HUDEP-2 (cell line): ENCODE results near the gene RNF13.
"Not testable (repeated sequence)": the region's sequence is repeated elsewhere in the genome, so short reads cannot be mapped to it uniquely, and the experiment has no call there.

Source experiments
- DNase-seq, 76 experiments: peaks; one replicate each; lab custom pipeline; 2025; ENCODE audit not compliant: unreplicated experiment in 76 of 76; lab: John Stamatoyannopoulos, UW

Gene RNF13

DNA sequence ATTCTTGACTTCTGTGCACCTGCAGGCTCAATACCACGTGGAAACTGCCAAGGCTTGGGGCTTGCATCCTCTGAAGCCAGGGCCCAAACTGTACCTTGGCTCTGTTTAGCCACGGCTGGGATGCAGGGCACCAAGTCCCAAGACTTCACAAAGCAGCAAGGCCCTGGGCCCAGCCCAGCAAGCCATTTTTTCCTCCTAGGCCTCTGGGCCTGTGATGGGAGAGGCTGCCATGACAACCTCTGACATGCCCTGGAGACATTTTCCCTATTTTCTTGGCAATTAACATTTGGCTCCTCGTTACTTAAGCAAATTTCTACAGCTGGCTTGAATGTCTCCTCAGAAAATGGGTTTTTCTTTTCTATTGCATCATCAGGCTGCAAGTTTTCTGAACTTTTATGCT is 25.5 kb downstream of the RNF13 start:
- DNase-seq: not testable (repeated sequence)

- DNase-seq: not testable (repeated sequence)
These were observed 26.5 kb downstream of the RNF13 start for GRCh38 chr3:149839469-149839868.

DNA sequence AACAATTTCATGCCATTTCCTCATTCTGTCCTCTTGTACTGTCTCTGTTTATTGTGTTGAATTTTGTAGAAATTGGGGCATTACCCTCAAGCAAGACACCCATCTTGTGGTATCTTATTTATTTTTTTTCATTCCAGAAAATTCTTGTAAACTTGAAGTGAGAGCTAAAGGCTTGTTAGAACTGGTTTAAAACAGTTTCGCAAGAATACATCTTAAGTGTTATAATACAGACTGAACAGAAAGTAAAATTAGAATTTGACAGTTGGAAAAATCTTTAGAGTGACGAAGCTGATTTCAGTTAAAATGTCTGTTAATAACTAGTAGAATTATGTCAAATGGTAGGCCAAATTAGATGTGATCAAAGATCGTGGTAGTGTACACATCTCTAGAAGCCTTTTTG is 26.9 kb downstream of the RNF13 start:
- DNase-seq: no peak

DNA sequence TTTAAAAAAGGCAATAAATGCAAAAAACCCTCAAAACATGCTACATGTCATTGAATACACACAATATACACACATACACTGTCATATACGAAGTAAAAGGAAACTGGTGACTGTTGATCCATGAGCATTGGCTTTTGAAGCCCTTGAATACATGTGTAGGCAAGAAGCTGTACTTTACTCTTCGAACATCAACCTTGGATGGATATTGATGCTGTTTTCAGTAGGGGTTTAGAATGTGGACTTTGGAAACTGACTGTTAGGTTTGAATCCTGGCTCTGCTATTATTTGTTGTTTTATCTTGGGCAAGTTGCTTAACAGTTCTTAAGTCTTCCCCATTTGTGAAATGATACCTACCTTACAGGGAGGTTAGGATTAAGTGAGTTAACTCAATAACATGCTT is 30.5 kb downstream of the RNF13 start:
- DNase-seq: no peak

- no peak for DNase-seq
These were observed 31.1 kb downstream of the RNF13 start for GRCh38 chr3:149844091-149844490.

DNA sequence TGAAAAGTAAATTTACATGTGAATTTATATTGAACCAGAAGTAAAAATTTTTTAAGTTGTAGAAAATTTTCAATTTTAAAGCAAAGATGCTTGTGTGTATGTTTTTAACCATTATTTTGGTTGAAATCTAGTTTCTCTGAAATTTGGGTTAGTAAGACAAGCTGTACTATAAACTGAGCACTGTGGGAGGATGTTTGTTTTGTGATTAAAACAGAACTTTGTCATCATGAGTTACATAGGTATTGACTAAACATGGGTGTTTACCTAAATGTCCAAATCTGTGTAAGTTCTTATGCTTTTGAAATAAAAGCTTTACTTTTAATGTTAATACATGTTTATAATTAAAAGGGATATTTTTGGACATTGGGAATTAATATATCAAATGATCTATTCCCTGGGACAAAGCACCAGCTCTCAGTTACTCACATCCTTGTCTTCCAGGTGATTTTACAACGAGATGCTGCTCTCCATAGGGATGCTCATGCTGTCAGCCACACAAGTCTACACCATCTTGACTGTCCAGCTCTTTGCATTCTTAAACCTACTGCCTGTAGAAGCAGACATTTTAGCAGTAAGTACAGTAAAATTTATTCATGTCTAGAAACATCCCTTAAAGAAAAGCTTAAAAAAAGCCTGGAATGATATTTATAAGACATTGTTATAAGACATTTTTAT is 32.7 kb downstream of the RNF13 start:
- no peak for DNase-seq

DNA sequence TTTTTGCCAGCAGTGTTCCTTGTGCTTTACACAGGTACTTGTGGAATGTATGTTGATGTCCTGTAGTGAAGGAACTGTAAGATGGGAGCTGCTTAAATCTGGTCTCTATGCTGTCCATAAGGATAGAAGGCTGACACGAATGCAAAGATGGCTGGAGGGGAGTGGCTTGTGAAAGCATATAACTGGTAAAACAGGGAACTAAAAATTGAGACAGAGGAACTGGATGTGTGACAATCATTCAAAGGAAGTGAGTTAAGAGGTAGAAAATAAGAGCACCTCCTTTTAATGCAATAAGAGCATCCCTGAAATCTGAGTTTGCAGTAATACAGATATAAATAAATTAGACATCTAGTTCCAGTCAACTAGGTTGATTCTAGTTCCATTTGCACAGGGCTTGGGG is 35.2 kb downstream of the RNF13 start:
- no peak for DNase-seq

DNA sequence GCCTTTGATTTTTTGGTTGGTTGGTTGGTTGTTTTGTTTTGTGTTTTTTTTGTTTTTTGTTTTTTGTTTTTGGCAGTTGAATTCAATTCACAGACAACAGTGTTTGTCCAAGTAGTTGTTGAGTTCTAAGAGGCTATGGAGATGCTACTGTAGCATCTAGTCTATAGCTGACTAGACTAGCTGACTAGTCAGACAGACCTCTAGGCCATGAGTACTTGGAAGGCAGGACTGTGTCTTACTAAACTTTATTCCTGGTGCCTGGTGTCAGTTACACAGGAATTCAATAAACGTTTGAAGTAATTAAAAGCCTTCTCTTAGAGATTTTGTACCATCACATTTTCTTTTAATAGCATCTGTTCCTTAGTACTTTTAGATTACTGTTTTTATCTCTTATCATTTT is 35.7 kb downstream of the RNF13 start:
- DNase-seq: no peak

GRCh38 chr3:149850787-149851584 is 38.0 kb downstream of the RNF13 start:
- peak in 17 of 76 experiments; percentile 0 to 34 (median 7) for DNase-seq

DNA sequence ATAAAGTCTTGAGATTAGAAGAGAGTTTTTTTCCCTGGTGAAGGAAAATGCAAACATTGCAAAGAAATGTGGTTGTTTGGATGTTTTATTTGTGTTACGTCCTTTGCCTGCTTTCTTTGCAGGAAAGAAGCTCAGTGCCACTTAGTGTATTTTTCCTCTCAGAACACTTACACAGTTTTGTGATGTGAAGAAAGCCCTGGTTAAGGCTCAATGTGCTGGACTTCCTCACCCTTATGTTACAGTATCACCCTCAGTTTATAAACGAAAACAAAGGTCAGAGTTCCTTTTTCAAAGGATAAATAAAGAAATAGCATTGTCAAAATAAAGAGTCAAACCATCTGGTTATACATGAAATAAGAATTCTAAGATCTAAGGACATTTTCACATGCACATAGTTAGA is 45.9 kb downstream of the RNF13 start:
- no peak for DNase-seq

GRCh38 chr3:149860881-149861280 is 47.9 kb downstream of the RNF13 start:
- no peak for DNase-seq

DNA sequence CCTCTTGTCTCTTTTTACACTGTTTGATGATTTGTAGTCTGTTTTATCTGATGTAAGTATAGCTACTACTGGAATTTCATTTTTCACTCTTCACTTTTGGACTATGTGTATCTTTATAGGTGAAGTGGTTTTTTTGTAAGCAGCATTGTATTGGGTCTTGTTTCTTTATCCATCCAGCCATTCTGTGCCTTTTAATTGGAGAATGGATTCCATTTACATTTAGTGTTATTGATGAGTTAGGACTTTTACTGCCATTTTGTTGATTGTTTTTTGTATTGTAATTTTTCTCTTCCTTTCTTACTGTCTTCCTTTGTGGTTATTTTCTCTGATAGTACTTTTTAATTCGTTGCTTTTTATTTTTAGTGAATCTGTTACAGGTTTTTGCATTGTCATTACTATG is 54.5 kb downstream of the RNF13 start:
- DNase-seq: no peak

- no peak for DNase-seq
These were observed 58.8 kb downstream of the RNF13 start for GRCh38 chr3:149871855-149872254.

DNA sequence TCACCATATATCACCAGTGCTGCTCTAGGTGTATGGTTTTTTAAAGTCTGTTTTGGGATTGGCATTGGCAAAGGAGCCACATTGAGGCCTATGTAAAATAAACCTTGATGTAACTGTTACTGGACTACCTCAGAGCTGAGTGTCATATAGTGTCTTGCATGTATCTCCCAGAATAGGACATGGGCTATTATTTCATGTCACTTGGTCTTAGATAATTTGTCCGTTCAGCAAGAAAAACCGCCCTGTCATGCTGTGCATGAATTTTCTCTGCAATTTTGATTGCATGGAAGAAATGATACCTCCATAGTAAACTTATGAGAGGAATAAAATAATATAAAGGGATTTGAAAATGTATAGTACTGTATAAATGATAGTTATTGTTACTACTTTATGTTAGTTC is 59.6 kb downstream of the RNF13 start:
- no peak for DNase-seq

- DNase-seq: no peak
These were observed 64.7 kb downstream of the RNF13 start for GRCh38 chr3:149877668-149878067.

DNA sequence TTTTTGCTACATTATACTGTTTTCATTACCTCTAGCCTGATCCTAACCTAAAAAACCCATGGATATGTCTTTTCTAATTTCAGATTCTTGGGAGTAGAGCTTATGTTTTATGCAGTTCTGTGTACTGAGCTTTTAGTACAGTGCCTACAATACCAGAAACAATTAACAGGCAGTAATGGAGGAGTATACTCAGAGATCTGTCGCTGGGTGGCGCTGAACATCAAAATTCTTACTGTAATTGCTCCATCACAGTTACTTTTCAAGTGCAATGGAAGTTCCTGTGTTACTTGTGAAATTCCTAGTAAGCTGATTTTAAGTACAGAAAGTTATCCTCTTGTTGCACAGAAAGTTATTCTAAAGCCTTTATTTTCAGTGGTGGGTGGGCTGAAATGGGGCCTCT is 66.9 kb downstream of the RNF13 start:
- DNase-seq: peak in 19 of 76 experiments; percentile 1 to 34 (median 7)

DNA sequence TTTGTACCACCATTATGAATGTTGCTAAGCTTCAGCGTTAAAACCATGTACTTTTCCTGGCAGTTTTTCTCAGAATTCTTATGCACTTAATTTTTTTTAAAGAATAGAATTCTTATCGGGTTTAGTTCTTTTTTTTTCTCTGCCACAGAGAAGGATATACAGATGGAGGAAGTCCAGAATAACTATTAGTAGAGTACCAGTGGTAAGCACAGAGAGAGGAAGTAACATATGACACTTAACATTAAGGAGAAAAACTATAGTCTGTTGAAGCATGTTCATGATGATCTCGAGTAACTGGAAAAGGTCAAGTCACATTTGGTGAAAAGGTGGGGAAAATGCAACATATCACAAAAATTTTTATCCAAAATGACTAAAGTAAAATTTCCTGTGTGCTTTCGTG is 68.9 kb downstream of the RNF13 start:
- DNase-seq: no peak

GRCh38 chr3:149883134-149883533 is 70.1 kb downstream of the RNF13 start:
- DNase-seq: no peak

DNA sequence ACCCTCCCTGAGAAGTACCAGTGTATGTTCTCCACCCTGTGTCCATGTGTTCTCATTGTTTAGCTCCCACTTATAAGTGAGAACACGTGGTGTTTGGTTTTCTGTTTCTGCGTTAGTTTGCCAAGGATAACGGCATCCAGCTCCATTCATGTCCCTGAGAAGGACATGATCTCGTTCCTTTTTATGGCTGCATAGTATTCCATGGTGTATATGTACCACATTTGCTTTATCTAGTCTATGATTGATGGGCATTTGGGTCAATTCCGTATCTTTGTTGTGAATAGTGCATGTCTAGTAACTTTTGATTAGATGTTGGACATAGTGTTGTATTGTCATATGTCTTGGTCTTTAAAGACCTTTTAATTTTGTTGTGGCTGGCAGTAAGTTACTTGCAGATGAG is 70.8 kb downstream of the RNF13 start:
- not testable (repeated sequence) for DNase-seq

DNA sequence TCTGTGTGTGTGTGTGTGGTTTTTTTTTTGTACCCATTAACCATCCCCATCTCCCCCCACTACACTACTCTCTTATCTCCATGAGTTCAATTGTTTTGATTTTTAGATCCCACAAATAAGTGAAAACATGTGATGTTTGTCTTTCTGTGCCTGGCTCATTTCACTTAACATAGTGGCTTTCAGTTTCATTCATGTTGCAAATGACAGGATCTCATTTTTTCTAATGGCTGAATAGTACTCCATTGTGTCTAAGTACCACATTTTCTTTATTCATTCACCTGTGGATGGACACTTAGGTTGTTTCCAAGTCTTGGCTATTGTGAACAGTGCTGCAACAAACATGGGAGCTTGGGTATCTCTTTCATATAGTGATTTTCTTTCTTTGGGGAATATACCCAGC is 71.8 kb downstream of the RNF13 start:
- not testable (repeated sequence) for DNase-seq

GRCh38 chr3:149886957-149887356 is 73.9 kb downstream of the RNF13 start:
- peak in 1 of 76 experiments; percentile 15 for DNase-seq

DNA sequence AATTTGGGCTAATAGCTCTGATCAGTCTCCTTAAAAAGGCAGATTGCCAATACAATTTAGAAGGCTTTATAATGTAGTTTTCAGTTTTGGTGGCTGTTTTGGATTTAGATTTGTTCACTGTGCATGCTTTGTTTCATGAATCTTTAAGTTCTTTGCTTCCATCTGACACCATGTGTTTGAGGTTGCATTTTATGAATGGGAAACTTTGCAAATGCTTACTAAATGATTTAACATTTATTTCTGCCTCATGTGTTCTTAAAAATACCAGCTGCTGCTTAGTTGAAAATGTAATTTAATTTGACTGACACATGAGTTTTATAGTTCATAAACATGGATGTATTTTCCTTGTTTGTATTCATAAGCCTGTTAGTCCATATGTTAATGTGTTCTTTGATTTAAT is 78.6 kb downstream of the RNF13 start:
- no peak for DNase-seq
